Activated T-cell treated with anti-CD3 and anti-CD28 coated beads, Interleukin-2, amount 50 U/mL, for 72 hours (primary cell): ENCODE measurements around the gene NOX5. TPM values are rescaled to one million over a fixed set of nuclear protein-coding genes. Genes with fewer than 3 reads are reported as not detected.

Experiments
- ATAC-seq, 2 donors: fragments of 150-1000 bp; cut with Tn5 transposase; replicated peaks in 1 of 2; 2 replicates each; pipeline ENCODE4 v1.10.0; 2021; ENCODE audit warnings: moderate library complexity in 2 of 2, mild to moderate bottlenecking in 1 of 2
- DNase-seq, 2 donors: peaks; one replicate each; pipeline ENCODE4 v3.0.0; 2021 to 2022; ENCODE audit warnings: mixed read lengths in 1 of 2
- H3K27ac Mint-ChIP-seq: one replicate; pipeline ENCODE4 v1.8.0; 2022; ENCODE audit warnings: mild to moderate bottlenecking, moderate library complexity, mixed read lengths
- H3K27me3 Mint-ChIP-seq: one replicate; pipeline ENCODE4 v1.8.0; 2022; ENCODE audit warnings: low read depth, mixed read lengths
- H3K36me3 Mint-ChIP-seq, 2 donors: one replicate each; pipeline ENCODE4 v1.8.0; 2022; ENCODE audit warnings: mixed read lengths in 2 of 2, mild to moderate bottlenecking in 1 of 2; ENCODE audit not compliant: insufficient read depth in 2 of 2
- H3K4me1 Mint-ChIP-seq: one replicate; pipeline ENCODE4 v1.8.0; 2022; ENCODE audit warnings: low read depth, mixed read lengths
- H3K4me3 Mint-ChIP-seq, 2 donors: one replicate each; pipeline ENCODE4 v1.8.0; 2022; ENCODE audit warnings: mild to moderate bottlenecking in 2 of 2, mixed read lengths in 2 of 2, moderate library complexity in 2 of 2
- H3K9me3 Mint-ChIP-seq, 2 donors: one replicate each; pipeline ENCODE4 v1.8.0; 2022; ENCODE audit warnings: mixed read lengths in 2 of 2
- total RNA-seq, 2 donors: library from RNA; stranded (reverse); gene quantifications; one replicate each; pipeline ENCODE4 v1.2.3, GENCODE V29; 2022

The NOX5 gene
- total RNA-seq, 2 donors from 2014 or later: not detected

- ATAC-seq: no peak
- Mint-ChIP-seq H3K27ac (no peak overlapping the region), H3K4me3 (no peak overlapping the region), H3K4me1 (no peaks in the 10 kb centered on the region), H3K27me3 (peaks cover 7% of the 10 kb centered on the region), H3K36me3 (no peaks in the 10 kb centered on the region), H3K9me3 (no peaks in the 10 kb centered on the region)
- DNase-seq: no peak
Observed at GRCh38 chr15:69096626-69097025, 82.1 kb downstream of the NOX5 start.

DNA sequence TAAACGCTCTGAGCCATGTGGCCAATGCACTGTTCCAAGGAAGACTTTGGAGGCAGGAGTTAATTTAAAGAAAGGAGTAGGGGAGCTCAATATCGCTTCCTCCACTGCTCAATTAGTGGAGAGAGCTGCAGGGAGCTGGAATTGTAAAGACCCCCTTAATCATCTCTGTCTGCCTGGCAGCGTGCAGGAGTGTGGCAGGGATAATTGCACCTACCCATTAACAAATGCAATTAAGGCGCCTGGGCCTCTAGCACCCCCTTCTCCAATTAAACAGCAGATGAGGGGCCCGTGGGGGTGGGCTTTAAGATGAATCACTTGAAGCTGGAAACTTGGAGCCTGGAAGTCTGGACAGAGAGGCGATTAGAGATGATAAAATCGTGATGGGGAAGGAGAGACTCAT is 84.3 kb downstream of the NOX5 start:
- peaks cover 14% of the 10 kb centered on the region for H3K27me3 Mint-ChIP-seq
- no peaks in the 10 kb centered on the region for H3K36me3 Mint-ChIP-seq
- no peaks in the 10 kb centered on the region for H3K4me1 Mint-ChIP-seq
- DNase-seq (no peak), ATAC-seq (no peak)
- H3K9me3 Mint-ChIP-seq: no peaks in the 10 kb centered on the region
- no peak overlapping the region for H3K4me3 Mint-ChIP-seq
- no peak overlapping the region for H3K27ac Mint-ChIP-seq

DNA sequence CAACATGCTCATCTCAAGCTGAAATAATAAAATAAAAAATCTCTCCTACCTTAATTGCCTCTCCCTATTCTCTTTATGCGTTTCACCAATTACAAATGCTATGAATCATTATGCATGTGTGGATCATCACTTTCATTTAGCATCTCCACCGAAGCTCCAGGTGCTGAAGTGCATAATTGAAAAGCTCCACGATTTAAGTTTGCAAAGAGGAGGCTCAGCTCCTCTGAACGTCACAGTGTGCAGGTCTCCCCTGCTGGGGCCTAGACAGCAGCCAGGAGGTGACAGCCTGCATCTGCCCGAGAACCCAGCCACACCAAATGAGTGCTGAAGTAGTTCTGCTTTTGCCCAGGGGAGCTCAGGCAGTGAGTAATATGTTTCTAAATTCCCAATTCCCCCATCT is 85.4 kb downstream of the NOX5 start:
- Mint-ChIP-seq H3K27ac (no peak overlapping the region), H3K4me1 (no peaks in the 10 kb centered on the region), H3K4me3 (no peak overlapping the region), H3K27me3 (peaks cover 14% of the 10 kb centered on the region), H3K36me3 (no peaks in the 10 kb centered on the region), H3K9me3 (no peaks in the 10 kb centered on the region)
- DNase-seq: no peak
- ATAC-seq: no peak

- Mint-ChIP-seq H3K36me3 (no peaks in the 10 kb centered on the region), H3K27me3 (peaks cover 7% of the 10 kb centered on the region), H3K4me1 (no peaks in the 10 kb centered on the region), H3K27ac (no peak overlapping the region), H3K9me3 (no peaks in the 10 kb centered on the region), H3K4me3 (no peak overlapping the region)
- no peak for DNase-seq
- ATAC-seq: no peak
Observed at GRCh38 chr15:69100821-69101220, 86.3 kb downstream of the NOX5 start.

DNA sequence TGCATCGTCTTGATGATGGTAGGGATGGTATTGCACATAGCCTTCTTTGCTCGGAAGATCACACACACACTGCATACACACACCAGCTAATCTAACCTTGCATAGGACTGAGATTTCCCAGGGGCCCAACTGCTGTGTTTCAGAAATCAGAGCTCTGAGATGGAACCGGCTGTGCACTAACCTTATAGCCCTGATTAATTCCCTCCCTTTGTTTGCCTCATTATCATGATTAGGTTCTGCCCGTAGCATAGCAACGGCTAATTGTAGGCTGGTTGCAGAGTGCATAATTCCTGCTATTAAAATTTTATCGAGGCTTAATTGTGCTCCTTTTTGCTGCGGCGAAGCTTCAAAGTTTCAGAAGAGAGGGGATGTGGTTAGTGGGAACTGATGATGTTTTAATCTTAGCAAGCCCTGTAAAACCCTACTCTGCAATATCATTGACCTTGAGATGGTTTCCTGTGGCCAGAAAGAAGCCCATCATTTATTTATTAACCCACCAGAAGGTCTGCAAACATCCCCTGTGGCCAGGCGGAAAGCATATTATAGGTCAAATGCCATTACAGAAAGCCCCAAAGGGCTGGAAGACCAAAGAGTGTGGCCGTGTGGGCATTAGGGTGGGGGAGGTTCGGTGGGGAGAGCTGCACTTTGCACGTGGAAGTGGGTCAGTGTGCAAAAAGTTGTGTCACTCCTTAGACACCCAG is 89.7 kb downstream of the NOX5 start:
- Mint-ChIP-seq H3K27me3 (peaks cover 11% of the 10 kb centered on the region), H3K36me3 (no peaks in the 10 kb centered on the region), H3K9me3 (no peaks in the 10 kb centered on the region), H3K4me3 (peak overlapping the region in 1 of 2 donors; percentile 5), H3K4me1 (peaks cover 15% of the 10 kb centered on the region), H3K27ac (no peak overlapping the region)
- ATAC-seq (peak in 1 of 2 donors; percentile 40), DNase-seq (no peak)

DNA sequence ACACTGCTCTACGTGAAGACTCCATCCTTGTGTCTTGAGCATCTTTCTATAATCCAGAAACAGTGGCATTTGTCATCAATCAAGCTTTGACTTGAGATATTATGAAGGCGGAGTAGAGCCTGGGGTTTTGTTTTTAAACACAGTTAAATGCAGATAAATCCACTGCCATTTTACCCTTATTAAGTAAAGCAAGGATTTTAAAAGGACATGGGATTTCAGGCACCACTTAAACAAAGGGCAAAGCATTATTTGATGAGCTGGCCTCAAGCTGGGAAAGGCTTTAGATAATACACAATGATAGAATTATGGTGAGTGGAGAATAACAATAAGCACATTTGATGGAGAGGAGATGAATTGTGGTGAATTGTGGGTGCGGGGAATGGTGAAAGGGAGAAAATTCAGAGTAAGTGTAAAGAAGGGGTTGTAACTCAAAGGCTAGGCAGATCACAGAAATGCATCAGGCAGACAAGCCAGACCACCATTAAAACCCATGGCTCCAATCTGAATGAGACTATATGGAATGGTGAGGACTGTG is 91.0 kb downstream of the NOX5 start:
- no peak for ATAC-seq
- H3K9me3 Mint-ChIP-seq: no peaks in the 10 kb centered on the region
- H3K36me3 Mint-ChIP-seq: no peaks in the 10 kb centered on the region
- no peak for DNase-seq
- no peak overlapping the region for H3K27ac Mint-ChIP-seq
- peaks cover 14% of the 10 kb centered on the region for H3K27me3 Mint-ChIP-seq
- H3K4me3 Mint-ChIP-seq: no peak overlapping the region
- H3K4me1 Mint-ChIP-seq: peaks cover 15% of the 10 kb centered on the region

DNA sequence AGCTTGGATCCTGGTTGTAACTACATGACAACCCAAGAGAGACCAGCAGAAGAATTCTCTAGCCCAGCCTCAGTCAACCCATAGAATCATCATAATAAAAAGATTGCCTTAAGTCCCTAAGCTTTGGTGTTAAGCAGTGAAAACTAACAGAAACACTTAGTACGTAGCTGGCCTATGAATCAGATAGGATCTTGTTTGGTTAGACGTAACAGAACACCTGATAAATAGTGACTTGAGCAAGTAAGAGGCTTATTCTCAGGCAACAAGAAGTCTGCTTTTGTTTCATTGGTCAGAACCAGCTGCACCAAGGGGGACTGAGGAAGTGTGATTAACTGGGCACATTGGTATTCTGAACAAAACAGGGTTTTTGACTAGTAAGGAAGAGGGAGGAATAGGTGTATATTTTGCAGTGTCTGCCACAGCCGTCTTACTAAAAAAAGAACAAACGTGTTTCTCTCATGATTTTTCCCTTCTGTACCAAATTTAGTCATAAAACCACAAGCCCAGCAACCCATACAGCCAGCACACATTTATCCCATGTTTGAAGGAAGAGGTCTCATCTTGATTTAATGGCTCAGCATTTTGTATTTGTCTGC is 92.6 kb downstream of the NOX5 start:
- H3K4me3 Mint-ChIP-seq: peak overlapping the region in 1 of 2 donors; percentile 45
- peaks cover 14% of the 10 kb centered on the region for H3K27me3 Mint-ChIP-seq
- H3K27ac Mint-ChIP-seq: no peak overlapping the region
- H3K36me3 Mint-ChIP-seq: no peaks in the 10 kb centered on the region
- DNase-seq (peak in 1 of 2 donors; percentile 5), ATAC-seq (peak; percentile 83 to 87)
- peaks cover 15% of the 10 kb centered on the region for H3K4me1 Mint-ChIP-seq
- H3K9me3 Mint-ChIP-seq: no peaks in the 10 kb centered on the region

Other genes with a start within 250 kb of the NOX5 start
- gene ANP32A, start 193.8 kb upstream of the NOX5 start, total RNA-seq: 100 to 1,000 TPM; 200 to 204 TPM
- gene SPESP1, start 84.2 kb upstream of the NOX5 start, total RNA-seq: 1 to 10 TPM in 1 of 2 donors, under 1 TPM in 1; 0.58 to 2.0 TPM
- 1 to 10 TPM; 3.9 to 4.2 TPM for gene GLCE, start 145.9 kb downstream of the NOX5 start, total RNA-seq